ENCODE data around the gene DCX. TPM values are rescaled to one million over a fixed set of nuclear protein-coding genes. Genes with fewer than 3 reads are reported as not detected.

DCX gene
- total and polyA plus RNA-seq, 2 of the 13 experiments (the other 11 are each of a cell fraction or from before 2014, with no cell fraction given): not detected

DNA sequence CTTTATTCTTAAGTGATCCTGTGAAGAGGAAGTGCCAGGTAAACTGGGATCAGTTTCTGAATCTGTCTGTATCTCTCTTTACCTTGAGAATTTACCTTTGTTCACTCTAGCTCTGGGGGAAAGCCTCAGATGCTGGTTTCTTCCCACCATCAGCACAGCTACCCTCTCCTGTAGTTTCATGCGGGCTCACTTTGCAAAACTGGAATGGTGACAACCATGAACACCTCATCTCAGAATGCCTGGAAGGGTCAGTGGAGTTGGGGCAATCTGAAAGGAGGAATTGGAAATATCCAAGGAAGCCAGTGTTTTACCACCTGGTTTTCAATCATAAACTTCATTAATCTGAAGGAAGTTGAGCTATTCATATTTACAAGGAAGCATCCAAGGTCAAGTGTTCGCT is 30.8 kb upstream of the DCX start (continued):
- TF ChIP-seq GLI4 (CRISPR knock-in tag; IDR thresholded peaks at IDR 0.05; ENCODE audit: borderline replicate concordance): no peak

DNA sequence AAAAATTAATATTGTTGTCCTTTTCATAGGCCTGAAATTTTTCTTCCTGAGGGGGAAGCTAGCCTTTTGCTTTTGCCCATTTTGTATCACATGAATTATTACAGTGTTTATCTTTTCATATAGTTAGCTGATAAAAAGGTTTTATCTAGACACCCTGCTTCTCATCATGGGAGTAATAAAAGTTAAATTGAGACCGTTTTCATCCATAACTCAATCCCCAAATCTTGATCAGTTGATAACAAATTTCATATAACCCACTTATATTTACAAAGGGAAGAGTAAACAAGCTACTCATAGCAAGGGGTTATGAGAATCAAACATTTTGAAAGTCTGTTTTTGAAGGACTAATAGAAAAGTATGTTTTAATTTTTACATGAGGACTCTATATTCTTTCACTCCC is 23.5 kb upstream of the DCX start:
- H3K27me3 ChIP-seq (ENCODE audit: control insufficient read depth in 1 of 2, insufficient read depth in 2 of 2, low read length in 2 of 2): no peaks in the 10 kb centered on the region
- DNase-seq (ENCODE audit: low spot score): no peak
- in situ Hi-C loops (cut with HindIII; ENCODE audit: extremely low pct_ligation_motif_present, low pct_unique_long_range_greater_than_20kb): loop anchor here (25.0 kb wide), 1 partner anchor 273 kb away; no protein-coding TSS in a partner anchor
- H3K4me1 ChIP-seq (ENCODE audit: insufficient read depth, low read length): no peaks in the 10 kb centered on the region
- ChIA-PET POLR2A (no interaction called here), CTCF (ENCODE audit: low intra/inter-chr PET ratio, low total read pairs) (no interaction called here)
- no peak for FAIRE-seq
- no peak overlapping the region for H3K4me2 ChIP-seq (ENCODE audit: low read depth, low read length)
- no peak overlapping the region for H3K9ac ChIP-seq (ENCODE audit: insufficient read depth, low read depth, low read length)
- no peaks in the 10 kb centered on the region for H4K20me1 ChIP-seq (ENCODE audit: insufficient read depth, low read length)
- TF ChIP-seq ARNTL (CRISPR knock-in tag; IDR thresholded peaks at IDR 0.05): no peak
- TF ChIP-seq REXO4 (CRISPR knock-in tag; IDR thresholded peaks at IDR 0.05; ENCODE audit: borderline replicate concordance): no peak
- no peak for TF ChIP-seq ZKSCAN8 (CRISPR knock-in tag; IDR thresholded peaks at IDR 0.05; ENCODE audit: borderline replicate concordance)
- no peak for TF ChIP-seq KLF13 (CRISPR knock-in tag; IDR thresholded peaks at IDR 0.05)
- no peak for TF ChIP-seq ZFP82 (CRISPR knock-in tag; IDR thresholded peaks at IDR 0.05; ENCODE audit: borderline replicate concordance)
- TF ChIP-seq SOX6 (IDR thresholded peaks at IDR 0.05): no peak
- no peak for TF ChIP-seq SOX6 (CRISPR knock-in tag; IDR thresholded peaks at IDR 0.05)
- TF ChIP-seq, protein P1, sequence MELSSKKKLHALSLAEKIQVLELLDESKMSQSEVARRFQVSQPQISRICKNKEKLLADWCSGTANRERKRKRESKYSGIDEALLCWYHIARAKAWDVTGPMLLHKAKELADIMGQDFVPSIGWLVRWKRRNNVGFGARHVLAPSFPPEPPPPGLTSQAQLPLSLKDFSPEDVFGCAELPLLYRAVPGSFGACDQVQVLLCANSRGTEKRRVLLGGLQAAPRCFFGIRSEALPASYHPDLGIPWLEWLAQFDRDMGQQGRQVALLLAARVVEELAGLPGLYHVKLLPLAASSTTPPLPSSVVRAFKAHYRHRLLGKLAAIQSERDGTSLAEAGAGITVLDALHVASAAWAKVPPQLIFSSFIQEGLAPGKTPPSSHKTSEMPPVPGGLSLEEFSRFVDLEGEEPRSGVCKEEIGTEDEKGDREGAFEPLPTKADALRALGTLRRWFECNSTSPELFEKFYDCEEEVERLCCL (CRISPR knock-in tag; IDR thresholded peaks at IDR 0.05; ENCODE audit: borderline replicate concordance): no peak
- no peak for TF ChIP-seq SUZ12 (IDR thresholded peaks at IDR 0.05; ENCODE audit: low read depth, low read length)
- TF ChIP-seq, protein P2, sequence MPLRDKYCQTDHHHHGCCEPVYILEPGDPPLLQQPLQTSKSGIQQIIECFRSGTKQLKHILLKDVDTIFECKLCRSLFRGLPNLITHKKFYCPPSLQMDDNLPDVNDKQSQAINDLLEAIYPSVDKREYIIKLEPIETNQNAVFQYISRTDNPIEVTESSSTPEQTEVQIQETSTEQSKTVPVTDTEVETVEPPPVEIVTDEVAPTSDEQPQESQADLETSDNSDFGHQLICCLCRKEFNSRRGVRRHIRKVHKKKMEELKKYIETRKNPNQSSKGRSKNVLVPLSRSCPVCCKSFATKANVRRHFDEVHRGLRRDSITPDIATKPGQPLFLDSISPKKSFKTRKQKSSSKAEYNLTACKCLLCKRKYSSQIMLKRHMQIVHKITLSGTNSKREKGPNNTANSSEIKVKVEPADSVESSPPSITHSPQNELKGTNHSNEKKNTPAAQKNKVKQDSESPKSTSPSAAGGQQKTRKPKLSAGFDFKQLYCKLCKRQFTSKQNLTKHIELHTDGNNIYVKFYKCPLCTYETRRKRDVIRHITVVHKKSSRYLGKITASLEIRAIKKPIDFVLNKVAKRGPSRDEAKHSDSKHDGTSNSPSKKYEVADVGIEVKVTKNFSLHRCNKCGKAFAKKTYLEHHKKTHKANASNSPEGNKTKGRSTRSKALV (CRISPR knock-in tag; IDR thresholded peaks at IDR 0.05): no peak
- TF ChIP-seq PTBP1 (IDR thresholded peaks at IDR 0.05; ENCODE audit: low read depth, low read length, poor library complexity, severe bottlenecking): no peak
- no peak for TF ChIP-seq BORCS8-MEF2B (CRISPR knock-in tag; IDR thresholded peaks at IDR 0.05)
- no peak for TF ChIP-seq SNAPC2 (CRISPR knock-in tag; IDR thresholded peaks at IDR 0.05)
- no peak for TF ChIP-seq KLF16 (CRISPR knock-in tag; IDR thresholded peaks at IDR 0.05)
- TF ChIP-seq POLR2AphosphoS5 (IDR thresholded peaks at IDR 0.05; ENCODE audit: low read depth, low read length): no peak
- TF ChIP-seq ZNF496 (CRISPR knock-in tag; IDR thresholded peaks at IDR 0.05; ENCODE audit: insufficient replicate concordance): no peak
- TF ChIP-seq, protein P3, sequence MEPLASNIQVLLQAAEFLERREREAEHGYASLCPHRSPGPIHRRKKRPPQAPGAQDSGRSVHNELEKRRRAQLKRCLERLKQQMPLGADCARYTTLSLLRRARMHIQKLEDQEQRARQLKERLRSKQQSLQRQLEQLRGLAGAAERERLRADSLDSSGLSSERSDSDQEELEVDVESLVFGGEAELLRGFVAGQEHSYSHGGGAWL (CRISPR knock-in tag; IDR thresholded peaks at IDR 0.05): no peak
- ATAC-seq: no peak
- H3K4me3 ChIP-seq (replicated peaks in 1 of 3; ENCODE audit: insufficient read depth in 1 of 3, low read depth in 2 of 3, low read length in 3 of 3): no peak overlapping the region
- H3K79me2 ChIP-seq (ENCODE audit: insufficient read depth, low read length): no peaks in the 10 kb centered on the region
- no peaks in the 10 kb centered on the region for H3K36me3 ChIP-seq (replicated peaks in 1 of 2; ENCODE audit: control insufficient read depth in 1 of 2, insufficient read depth in 2 of 2, low read length in 2 of 2)
- no TSS peak for BruUV-seq (replicated peaks)
- WGBS (ENCODE audit: low lambda C conversion rate): 0% methylated on average over 1 of the region's 1 CpG
- no peak overlapping the region for H3K27ac ChIP-seq (ENCODE audit: extremely low read length, insufficient read depth, low read length)
- H3K9me3 ChIP-seq (ENCODE audit: low read length): no peaks in the 10 kb centered on the region
- intact Hi-C loops (cut with micrococcal nuclease; ENCODE audit: unreplicated experiment): no loop called here
- no peak overlapping the region for H2AFZ ChIP-seq (ENCODE audit: low read length)

Data from HepG2 (cell line).